ENCODE measurements around the gene RBMY1J.
"Not testable (repeated sequence)": the region's sequence is repeated elsewhere in the genome, so short reads cannot be mapped to it uniquely, and the experiment has no call there.

RBMY1J gene

DNA sequence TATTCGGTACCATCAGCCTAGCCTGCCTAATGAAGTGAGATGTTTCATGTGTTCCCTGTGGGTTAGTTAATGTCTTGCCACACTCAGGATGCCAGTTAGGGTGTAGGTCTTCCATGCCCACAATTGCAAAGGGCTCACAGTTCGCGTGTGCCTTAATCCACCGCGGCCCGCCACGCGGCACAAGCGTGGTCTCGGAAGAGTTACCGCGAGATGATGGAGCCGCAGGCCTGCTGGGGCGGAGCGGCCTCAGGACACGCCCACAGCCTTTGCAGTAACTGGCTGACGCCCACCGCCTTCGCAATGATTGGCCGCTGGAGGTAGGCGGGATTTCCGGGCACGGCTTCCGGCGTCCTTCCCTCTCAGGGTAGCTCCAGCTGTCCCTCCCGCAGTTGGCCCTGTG lies at the start of gene RBMY1J:
Gene RBMY1J, plus strand, starts transcription at position 301 of the 400 bp plus-strand sequence. CDS start 2,038 bp downstream, outside the sequence.
- DNase-seq (ENCODE audit: extremely low read depth, low read depth), result not testable (repeated sequence)

DNA sequence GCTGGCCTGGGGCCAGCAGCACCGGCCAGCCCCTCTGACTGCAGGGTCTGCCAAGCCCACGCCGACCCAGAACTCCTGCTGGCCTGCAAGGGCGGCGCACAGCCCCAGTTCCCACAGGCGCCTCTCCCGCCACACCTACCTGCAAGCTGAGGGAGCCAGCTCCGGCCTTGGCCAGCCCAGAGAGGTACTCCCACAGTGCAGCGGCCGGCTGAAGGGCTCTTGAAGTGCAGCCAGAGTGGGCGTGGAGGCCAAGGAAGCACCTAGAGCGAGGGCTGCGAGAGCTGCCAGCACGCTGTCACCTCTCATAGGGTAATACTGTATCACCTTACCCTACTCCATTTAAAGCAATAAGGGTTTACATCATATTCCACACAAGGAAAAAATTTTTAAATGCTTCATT lies 35.8 kb upstream of the RBMY1J start:
- TF ChIP-seq CTCF (IDR thresholded peaks at IDR 0.05; ENCODE audit: low read depth, low read length), result no peak
- no peak for DNase-seq (ENCODE audit: extremely low read depth, low read depth)

GRCh38 chrY:22370623-22371022 lies 32.6 kb upstream of the RBMY1J start:
- no peak for TF ChIP-seq CTCF (IDR thresholded peaks at IDR 0.05; ENCODE audit: low read depth, low read length)
- DNase-seq (ENCODE audit: extremely low read depth, low read depth), result no peak

- DNase-seq (ENCODE audit: extremely low read depth, low read depth), result no peak
- no peak for TF ChIP-seq CTCF (IDR thresholded peaks at IDR 0.05; ENCODE audit: low read depth, low read length)
Measured at GRCh38 chrY:22373494-22373893, 29.7 kb upstream of the RBMY1J start.

DNA sequence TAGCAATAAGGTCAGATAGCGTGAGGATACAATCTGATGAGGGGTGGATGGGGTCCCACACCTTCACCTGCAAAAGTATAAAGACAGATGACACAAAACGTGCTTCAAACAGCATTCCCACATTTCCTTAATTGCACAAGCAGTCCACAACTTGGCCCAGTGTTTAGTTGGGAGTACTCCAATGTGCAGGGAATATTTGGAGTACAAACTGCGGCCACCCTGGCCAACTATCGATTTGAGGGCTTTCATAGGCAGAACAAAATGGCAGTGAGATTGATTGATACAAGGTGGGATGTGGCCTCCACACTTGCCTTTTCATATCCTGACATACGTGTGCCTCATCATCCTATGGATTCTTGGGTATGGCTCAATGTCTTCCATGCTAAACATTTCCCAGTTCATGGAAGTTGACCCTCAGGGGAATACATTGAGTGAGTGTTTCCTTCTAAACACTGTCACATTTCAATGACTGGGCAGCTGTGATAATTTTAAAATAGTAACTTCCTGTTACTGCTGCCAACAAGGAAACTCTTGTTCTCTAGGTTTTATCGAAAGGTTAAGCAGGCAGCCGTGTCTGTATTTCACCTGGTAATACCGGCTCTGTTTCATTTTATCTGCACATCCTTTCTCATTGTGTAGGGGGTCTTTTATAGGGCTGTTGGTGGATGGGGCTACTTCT lies 41.6 kb downstream of the RBMY1J start:
- not testable (repeated sequence) for DNase-seq (ENCODE audit: extremely low read depth, low read depth)

DNA sequence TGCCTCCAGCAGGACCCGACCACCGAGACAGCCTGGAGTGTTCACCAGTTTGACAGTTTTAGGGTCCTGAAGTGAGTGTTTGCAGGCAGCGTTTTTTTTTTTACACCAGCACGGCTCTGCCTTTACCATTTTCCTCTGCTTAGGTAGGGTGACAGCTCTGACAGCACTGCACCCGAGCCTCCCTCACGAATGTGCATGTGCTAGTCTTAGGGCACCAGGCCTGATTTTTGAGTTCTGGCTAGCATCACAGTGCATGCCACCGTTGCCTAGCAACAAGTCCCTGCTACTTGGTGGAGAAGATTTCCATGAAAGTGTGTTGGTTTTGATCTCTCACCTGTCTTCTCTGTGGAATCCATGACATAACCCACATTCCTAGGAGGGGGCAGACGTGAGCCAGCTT lies 52.3 kb downstream of the RBMY1J start:
- DNase-seq (ENCODE audit: extremely low read depth, low read depth), result not testable (repeated sequence)

GRCh38 chrY:22461962-22462361 lies 58.8 kb downstream of the RBMY1J start:
- not testable (repeated sequence) for DNase-seq (ENCODE audit: extremely low read depth, low read depth)
